HCT116 (cell line): Measurements from ENCODE around the gene STK24. TPM values are rescaled to one million over a fixed set of nuclear protein-coding genes. Genes with fewer than 3 reads are reported as not detected.

ENCODE experiments used
- ATAC-seq: fragments of 200-7000 bp; cut with Tn5 transposase; 2 replicates; pipeline ENCODE4 v1.9.1; 2020; ENCODE audit warnings: mild to moderate bottlenecking, moderate library complexity
- BruUV-seq: library from RNA; stranded (reverse); fragments of 400-500 nt; replicated peaks from 2 replicates; lab custom pipeline; 2021; lab: Mats Ljungman, UMichigan
- CTCF ChIA-PET: fragments of 300-600 bp; sonication (Branson Sonifier 250); formaldehyde crosslinking; loops from one replicate; lab custom pipeline; 2021; ENCODE audit warnings: antibody characterized with exemption; lab: Charles Lee
- POLR2A ChIA-PET: fragments of 300-600, 350-600 bp; sonication (Branson Sonifier 250); formaldehyde crosslinking; loops from one replicate; lab custom pipeline; 2021; ENCODE audit warnings: antibody characterized with exemption; lab: Charles Lee
- RAD21 ChIA-PET, 2 experiments: fragments of 300-600 bp; sonication (Branson Sonifier 250); formaldehyde crosslinking; loops; one replicate each; lab custom pipeline; 2023; ENCODE audit warnings: low total read pairs in 2 of 2; ENCODE audit not compliant: uncharacterized antibody in 2 of 2, unreplicated experiment in 2 of 2, low non-redundant PET in 1 of 2; lab: Charles Lee
- DNase-seq: peaks from one replicate; pipeline ENCODE4 v3.0.0-alpha.2; 2010; ENCODE audit warnings: low read depth, low spot score
- H2AFZ ChIP-seq: fragments of 200-600 bp; shearing (Covaris generic), sonication (generic); 2 replicates; pipeline ENCODE4 v1.6.1; 2017; ENCODE audit warnings: low read depth, mixed run types, mixed read lengths, antibody characterized with exemption, low read length; ENCODE audit not compliant: poor library complexity, severe bottlenecking
- H3K27ac ChIP-seq: 2 replicates; pipeline ENCODE4 v1.5.1; 2012; ENCODE audit warnings: low read depth, low read length
- H3K27me3 ChIP-seq: fragments of 200-600 bp; sonication (generic); 2 replicates; pipeline ENCODE4 v1.6.1; 2016; ENCODE audit warnings: mixed run types, low read length, mixed read lengths; ENCODE audit not compliant: insufficient read depth
- H3K36me3 ChIP-seq, 2 experiments: fragments of 200-500 bp in 1 of 2; fragments of 200-600 bp in 1 of 2; sonication (Bioruptor generic) in 1 of 2; sonication (generic) in 1 of 2; 2 replicates each; pipeline versions ENCODE4 v1.5.1 to v1.6.1; 2014 to 2016; ENCODE audit warnings: low read length in 2 of 2, inconsistent platforms in 1 of 2, mixed read lengths in 1 of 2, mixed run types in 1 of 2; ENCODE audit not compliant: insufficient read depth in 2 of 2, control insufficient read depth in 1 of 2
- H3K4me1 ChIP-seq, 2 experiments: fragments of 200-600 bp in 1 of 2; sonication (generic) in 1 of 2; 2 replicates each; pipeline versions ENCODE4 v1.5.1 to v1.6.1; 2012 to 2017; ENCODE audit warnings: low read length in 2 of 2, inconsistent platforms in 1 of 2, mild to moderate bottlenecking in 1 of 2, mixed read lengths in 1 of 2, mixed run types in 1 of 2, moderate library complexity in 1 of 2; ENCODE audit not compliant: insufficient read depth in 2 of 2, control insufficient read depth in 1 of 2
- H3K4me2 ChIP-seq: fragments of 200-600 bp; sonication (generic); 2 replicates; pipeline ENCODE4 v1.6.1; 2017; ENCODE audit warnings: mixed run types, low read length, mixed read lengths
- H3K4me3 ChIP-seq, 2 experiments: fragments of 200-600 bp in 1 of 2; sonication (generic) in 1 of 2; replicated peaks in 1 of 2; 2 replicates each; pipeline ENCODE4 v1.5.1; 2011 to 2016; ENCODE audit warnings: low read length in 2 of 2, control low read depth in 1 of 2, low read depth in 1 of 2, mild to moderate bottlenecking in 1 of 2, mixed read lengths in 1 of 2, mixed run types in 1 of 2
- H3K79me2 ChIP-seq: fragments of 200-600 bp; sonication (generic); 2 replicates; pipeline ENCODE4 v1.6.1; 2017; ENCODE audit warnings: mild to moderate bottlenecking, mixed run types, low read length, moderate library complexity, mixed read lengths; ENCODE audit not compliant: insufficient read depth
- H3K9ac ChIP-seq: fragments of 200-600 bp; sonication (generic); 2 replicates; pipeline ENCODE4 v1.6.1; 2016; ENCODE audit warnings: low read length, mixed read lengths
- H3K9me2 ChIP-seq: fragments of 200-600 bp; sonication (generic), shearing (Covaris generic); 2 replicates; pipeline ENCODE4 v1.6.1; 2017; ENCODE audit warnings: mixed run types, mild to moderate bottlenecking, moderate library complexity; ENCODE audit not compliant: insufficient read depth
- H3K9me3 ChIP-seq, 2 experiments: fragments of 200-500 bp in 1 of 2; fragments of 200-600 bp in 1 of 2; sonication (Bioruptor generic) in 1 of 2; sonication (generic) in 1 of 2; 2 replicates each; pipeline ENCODE4 v1.6.1; 2014 to 2017; ENCODE audit warnings: low read length in 2 of 2, mixed read lengths in 2 of 2, inconsistent platforms in 1 of 2, low read depth in 1 of 2, mild to moderate bottlenecking in 1 of 2, mixed run types in 1 of 2, moderate library complexity in 1 of 2; ENCODE audit not compliant: control insufficient read depth in 1 of 2, insufficient read depth in 1 of 2
- H4K20me1 ChIP-seq: fragments of 200-600 bp; sonication (generic), shearing (Covaris generic); 2 replicates; pipeline ENCODE4 v1.6.1; 2017; ENCODE audit warnings: mixed run types, mild to moderate bottlenecking, moderate library complexity; ENCODE audit not compliant: insufficient read depth
- ATF3 ChIP-seq: IDR thresholded peaks from 2 replicates; pipeline ENCODE4 v1.6.1; 2012
- CEBPB ChIP-seq: IDR thresholded peaks from 2 replicates; pipeline ENCODE4 v1.6.1; 2012; ENCODE audit warnings: low read depth
- EZH2 ChIP-seq: fragments of 200-600 bp; sonication (generic); IDR thresholded peaks from 2 replicates; pipeline ENCODE4 v1.6.1; 2017; ENCODE audit warnings: antibody characterized with exemption, mixed run types
- FOSL1 ChIP-seq: IDR thresholded peaks from 2 replicates; pipeline ENCODE4 v1.6.1; 2012; ENCODE audit warnings: low read depth
- JUND ChIP-seq: IDR thresholded peaks from 2 replicates; pipeline ENCODE4 v1.6.1; 2012
- POLR2A ChIP-seq: IDR thresholded peaks from 2 replicates; pipeline ENCODE4 v1.7.0; 2011; ENCODE audit warnings: borderline replicate concordance; ENCODE audit not compliant: insufficient read depth, insufficient read length; ENCODE audit errors: extremely low read depth
- POLR2AphosphoS5 ChIP-seq: IDR thresholded peaks from 2 replicates; pipeline ENCODE4 v1.6.1; 2011; ENCODE audit warnings: mild to moderate bottlenecking, low read depth, low read length, moderate library complexity
- REST ChIP-seq: IDR thresholded peaks from 2 replicates; pipeline ENCODE4 v1.6.1; 2012; ENCODE audit warnings: low read depth
- SRF ChIP-seq: IDR thresholded peaks from 2 replicates; pipeline ENCODE4 v1.6.1; 2012; ENCODE audit warnings: low read depth
- ZFX ChIP-seq: fragments of 450-650 bp; IDR thresholded peaks from 2 replicates; pipeline ENCODE4 v1.6.1; 2017
- ZNF274 ChIP-seq: fragments of 200-500 bp; sonication (Bioruptor generic); IDR thresholded peaks from 2 replicates; pipeline ENCODE4 v1.6.1; 2014; ENCODE audit warnings: mild to moderate bottlenecking, low read depth, low read length, inconsistent platforms
- intact Hi-C: fragments of 100-400 bp; cut with micrococcal nuclease; formaldehyde crosslinking; loops from 2 replicates; pipeline ENCODE4 v1.10.0; 2022
- total RNA-seq: library from RNA; stranded (reverse); gene quantifications from one replicate; pipeline ENCODE4 v1.2.1, GENCODE V29; 2021; ENCODE audit not compliant: unreplicated experiment

STK24 gene
- total RNA-seq, 1 experiment from 2014 or later: 137 TPM

- Histone ChIP-seq H3K4me3 (no peak overlapping the region), H3K4me2 (no peak overlapping the region), H2AFZ (no peak overlapping the region), H3K4me1 (peaks cover 37 to 62% of the 10 kb centered on the region in 2 experiments), H3K9me3 (no peaks in the 10 kb centered on the region), H3K27me3 (no peaks in the 10 kb centered on the region), H3K27ac (no peak overlapping the region), H3K9me2 (no peaks in the 10 kb centered on the region), H4K20me1 (peaks cover 23% of the 10 kb centered on the region; the same call in 1 of the 2 replicates), H3K9ac (no peak overlapping the region), H3K36me3 (no peaks in the 10 kb centered on the region), H3K79me2 (peaks cover 100% of the 10 kb centered on the region)
- intact Hi-C loops: no loop called here
- no peak for TF ChIP-seq POLR2AphosphoS5
- no peak for TF ChIP-seq JUND
- TF ChIP-seq REST: no peak
- no peak for TF ChIP-seq EZH2
- TF ChIP-seq ZFX: no peak
- no peak for TF ChIP-seq FOSL1
- no peak for TF ChIP-seq ZNF274
- TF ChIP-seq ATF3: no peak
- no peak for TF ChIP-seq CEBPB
- TF ChIP-seq SRF: no peak
- no peak for TF ChIP-seq POLR2A
- no TSS peak for BruUV-seq
- ChIA-PET CTCF (no interaction called here), RAD21 (no interaction called here), POLR2A (no interaction called here)
- DNase-seq (no peak), ATAC-seq (no peak)
Observed at GRCh38 chr13:98567140-98567539, 9.8 kb downstream of the STK24 start.
